LoVo (cell line): ENCODE results near the gene GRB10.
"Not testable (repeated sequence)": the region's sequence is repeated elsewhere in the genome, so short reads cannot be mapped to it uniquely, and the experiment has no call there.

Experiments
- DNase-seq: peaks from one replicate; pipeline ENCODE4 v3.0.0-alpha.2; 2016; ENCODE audit warnings: low spot score

The GRB10 gene

DNA sequence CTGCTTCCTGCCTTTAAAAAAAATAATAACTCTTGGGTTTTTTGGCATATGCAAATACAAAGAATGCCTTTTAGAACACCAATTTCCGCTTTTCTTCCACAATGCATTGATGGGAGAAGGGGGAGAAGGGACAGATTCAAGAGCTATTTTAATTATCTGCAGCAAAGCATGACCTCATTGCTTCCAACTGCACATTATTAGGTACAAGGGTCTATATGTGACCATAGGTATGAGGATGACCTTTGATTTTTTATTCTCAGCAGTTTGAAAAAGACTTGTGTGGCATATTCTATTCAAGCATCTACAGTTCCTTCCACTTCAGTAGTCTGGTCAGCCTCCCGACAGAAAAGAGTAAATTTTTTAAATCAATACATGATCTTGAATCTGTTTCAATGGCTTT is 39.7 kb downstream of the GRB10 start:
- DNase-seq, result no peak

DNA sequence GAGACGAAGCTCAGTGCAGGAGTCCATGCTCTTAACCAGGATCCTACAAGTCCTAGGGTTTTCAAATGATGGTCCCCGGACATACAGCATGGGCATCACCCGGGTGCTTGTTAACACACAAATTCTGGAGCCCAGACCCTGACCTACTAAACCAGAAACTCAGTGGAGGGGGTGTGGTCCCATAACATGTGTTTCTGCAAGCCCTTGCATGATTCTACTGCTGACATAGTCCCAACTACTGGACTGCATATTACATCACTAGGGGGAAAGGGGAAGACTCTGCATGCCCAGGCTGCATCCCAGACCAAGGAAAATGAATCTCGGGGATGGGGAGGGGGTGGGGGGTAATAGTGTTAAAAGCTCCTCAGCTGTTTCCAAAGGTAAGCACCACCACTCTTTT is 40.3 kb downstream of the GRB10 start:
- DNase-seq, result no peak

DNA sequence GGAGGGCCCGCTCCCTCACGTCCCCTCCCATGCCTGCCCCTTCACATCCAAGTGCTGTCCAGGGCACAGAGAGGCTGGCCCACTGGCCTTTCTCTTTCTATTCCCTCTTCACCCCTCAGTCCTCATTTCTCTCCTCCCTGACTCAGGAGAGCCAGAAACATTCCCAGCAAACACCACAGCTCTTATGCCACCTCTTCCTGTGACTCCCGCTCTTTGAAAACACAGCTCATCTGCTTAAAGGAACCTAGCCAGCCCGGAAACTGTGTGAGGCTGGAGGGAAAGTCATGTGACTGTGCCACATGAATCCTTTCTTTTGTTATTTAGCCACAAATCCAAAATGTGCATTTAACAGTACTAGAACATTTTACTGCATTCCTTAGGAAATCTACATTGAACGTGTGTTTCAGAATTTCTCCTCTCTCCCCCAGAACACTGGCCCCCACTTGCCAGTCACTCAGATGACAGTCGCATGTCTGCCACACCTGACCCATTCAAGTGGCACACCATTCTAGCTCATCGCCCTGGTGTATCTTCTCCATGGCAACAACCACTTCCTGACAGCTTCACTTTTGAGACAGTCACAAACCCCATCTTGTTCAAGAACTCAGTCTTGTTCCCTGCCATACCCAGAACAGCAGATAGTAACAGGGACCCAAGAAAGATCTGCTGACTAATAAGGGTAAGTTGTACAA is 42.8 kb downstream of the GRB10 start:
- no peak for DNase-seq

DNA sequence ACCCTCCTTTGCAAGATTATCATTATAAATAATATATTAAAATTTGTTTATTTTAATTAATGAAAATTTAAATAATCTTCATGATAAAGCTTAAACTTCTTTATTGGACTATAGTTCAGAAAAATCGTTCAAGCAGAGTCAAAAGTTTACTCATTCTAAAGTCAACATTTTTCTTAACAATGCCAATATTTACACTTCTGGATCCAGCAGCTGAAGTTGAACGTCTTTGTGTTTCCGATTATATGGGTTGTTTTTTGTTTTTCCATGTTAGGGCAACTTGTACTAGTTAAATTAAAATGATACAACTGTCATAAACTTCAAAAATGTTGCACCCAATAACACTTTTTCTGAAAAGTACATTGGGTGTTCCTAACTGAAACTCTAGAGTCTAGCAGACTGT is 43.8 kb downstream of the GRB10 start:
- no peak for DNase-seq

DNA sequence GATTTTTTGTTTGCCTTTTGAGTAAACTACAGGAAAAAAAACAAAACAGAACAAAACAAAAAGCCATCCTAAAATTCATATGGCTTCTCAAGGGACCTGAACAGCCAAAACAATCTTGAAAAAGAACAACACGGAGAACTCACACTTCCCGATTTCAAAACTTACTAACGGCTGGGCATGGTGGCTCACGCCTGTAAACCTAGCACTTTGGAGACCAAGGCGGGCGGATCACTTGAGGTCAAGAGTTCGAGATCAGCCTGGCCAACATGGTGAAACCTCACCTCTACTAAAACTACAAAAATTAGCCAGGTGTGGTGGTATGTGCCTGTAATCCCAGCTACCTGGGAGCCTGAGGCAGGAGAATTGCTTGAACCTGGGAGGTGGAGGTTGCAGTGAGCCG is 46.9 kb downstream of the GRB10 start:
- DNase-seq, result not testable (repeated sequence)

DNA sequence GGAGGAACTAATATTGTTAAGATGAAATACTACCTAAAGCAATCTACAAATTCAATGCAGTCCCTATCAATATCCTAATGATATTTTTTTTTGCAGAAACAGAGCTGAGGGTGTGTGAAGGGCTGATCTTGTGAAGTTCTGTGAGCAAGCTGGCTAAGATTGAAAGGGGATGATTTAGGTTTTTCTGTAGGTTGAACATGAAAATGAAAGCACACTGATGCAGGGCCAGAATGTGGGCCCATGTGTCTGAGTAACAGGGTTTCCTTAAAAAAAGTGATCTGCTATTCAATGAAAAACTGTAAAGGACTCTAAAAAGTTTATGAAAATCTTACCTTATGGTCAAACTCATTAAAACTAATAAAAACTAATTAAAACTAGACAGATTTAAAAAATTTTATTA is 47.4 kb downstream of the GRB10 start:
- no peak for DNase-seq

DNA sequence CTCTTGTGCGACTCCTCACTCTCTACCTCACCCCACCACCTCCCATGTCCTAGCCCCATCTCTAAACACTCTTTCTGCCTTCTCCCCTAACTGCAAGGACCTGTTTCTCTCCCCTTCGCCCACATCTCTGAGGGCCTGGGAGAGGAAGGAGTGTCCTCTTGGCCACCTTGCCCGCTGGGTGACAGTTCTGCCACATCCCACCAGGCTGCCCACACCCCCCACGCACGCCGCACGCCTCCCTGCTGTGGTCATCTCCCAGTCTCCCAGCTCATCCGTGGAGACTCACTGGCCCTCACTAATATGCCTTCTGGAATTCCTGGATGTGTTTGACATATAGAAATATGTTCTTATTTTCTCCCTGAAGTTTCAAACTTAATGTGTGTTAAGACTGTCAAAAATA is 48.5 kb downstream of the GRB10 start:
- no peak for DNase-seq

DNA sequence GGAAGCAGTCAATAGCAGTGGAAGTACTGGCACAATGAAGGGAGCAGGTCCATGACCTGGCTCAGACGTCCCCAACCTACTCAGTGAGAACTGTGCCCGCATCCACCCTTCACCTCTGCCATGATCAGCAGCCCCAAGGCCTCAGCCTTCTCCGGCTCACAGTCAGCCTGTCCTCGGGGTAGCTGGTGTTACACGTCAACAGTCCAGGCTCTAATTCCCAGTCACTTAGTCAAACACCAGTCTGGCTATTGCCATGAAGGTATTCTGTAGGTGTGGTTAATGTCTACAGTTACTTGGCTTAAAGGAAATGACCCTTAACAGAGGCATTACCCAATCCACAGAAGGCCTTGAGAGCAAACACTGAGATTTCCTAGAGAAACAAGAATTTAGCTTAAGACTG is 49.1 kb downstream of the GRB10 start:
- no peak for DNase-seq

DNA sequence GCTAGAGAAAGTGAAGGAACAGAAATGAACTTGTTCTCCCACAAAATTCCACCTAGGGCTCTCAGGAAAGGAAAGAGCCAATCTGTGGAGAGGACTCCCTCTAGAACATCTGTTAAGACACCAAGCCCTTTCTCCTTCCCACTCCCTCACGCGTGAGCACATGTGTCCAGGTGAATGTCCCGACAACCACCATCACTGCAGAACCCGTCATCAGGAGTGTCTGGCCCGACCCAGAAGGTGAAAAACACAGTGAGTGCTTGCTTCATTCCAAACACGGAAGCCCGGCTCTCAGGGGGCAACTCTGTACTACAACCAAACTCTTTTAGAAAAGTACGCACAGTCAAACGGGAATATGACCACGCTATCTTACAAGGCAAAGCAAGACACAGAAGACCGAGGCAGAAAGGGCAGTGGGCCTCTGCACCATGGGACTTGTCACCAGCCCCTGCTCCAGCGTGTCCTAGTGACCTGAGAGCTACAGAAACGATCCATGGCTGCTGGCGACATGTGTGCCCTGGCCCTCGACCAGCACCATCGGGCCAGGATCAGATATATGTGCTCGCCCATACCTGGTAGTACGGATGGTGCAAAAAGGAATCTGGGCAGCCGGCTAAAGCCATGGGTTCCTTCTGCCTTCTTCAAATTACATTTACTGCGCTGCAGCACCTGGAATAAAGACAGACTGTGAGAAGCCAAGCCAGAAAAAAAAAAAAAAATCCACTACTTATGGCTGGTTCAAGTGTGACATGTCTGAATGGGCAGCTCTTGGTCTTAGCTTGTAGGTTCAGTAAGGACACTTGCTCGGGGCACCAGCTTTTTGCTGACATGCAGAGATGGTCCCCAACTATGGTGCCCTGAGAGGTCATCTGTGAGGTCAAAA is 50.8 kb downstream of the GRB10 start:
- no peak for DNase-seq

DNA sequence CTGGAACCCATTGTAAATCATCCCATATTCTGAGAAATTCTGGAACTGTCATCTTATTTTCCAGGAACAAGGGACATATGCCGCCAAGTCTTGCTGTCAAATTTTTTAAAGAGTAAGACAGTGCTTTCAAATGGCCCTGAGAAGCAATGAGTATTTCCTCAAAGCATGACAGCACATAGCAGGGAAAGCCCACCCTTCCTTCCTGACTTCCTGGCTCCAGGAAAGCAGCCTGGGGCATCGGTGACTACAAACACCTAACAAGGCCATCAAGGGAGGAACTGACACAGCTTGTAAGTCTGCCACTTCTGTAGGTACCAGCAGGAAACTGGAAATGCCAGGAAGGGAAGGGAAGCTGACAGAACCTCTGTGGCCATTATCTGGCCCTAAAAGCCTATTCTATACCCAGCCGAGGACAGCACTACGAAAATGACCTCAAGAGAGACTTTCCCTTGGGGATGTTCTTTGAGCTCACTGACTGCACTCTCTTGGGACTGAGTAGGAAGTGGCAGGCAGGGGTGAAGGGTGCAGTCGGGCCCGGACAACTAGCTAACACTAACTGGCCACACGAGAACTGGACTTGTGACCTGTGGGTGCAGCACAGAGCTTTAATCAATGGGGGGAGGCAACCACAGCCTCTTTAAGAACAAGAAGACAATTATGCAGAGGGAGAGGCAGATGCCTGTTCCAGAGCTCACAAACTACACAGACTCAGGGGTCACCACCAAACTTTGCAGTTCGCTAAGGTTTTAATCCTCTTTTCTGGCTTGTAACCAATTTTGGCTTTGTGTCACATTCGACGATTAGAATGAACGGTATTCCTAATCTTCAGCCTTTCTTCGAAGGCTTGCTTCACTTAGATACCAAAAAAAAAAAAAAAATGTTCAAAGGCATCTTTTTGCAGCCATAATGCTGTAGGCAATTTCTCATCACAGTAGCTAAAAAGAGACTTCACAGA is 52.0 kb downstream of the GRB10 start:
- no peak for DNase-seq

DNA sequence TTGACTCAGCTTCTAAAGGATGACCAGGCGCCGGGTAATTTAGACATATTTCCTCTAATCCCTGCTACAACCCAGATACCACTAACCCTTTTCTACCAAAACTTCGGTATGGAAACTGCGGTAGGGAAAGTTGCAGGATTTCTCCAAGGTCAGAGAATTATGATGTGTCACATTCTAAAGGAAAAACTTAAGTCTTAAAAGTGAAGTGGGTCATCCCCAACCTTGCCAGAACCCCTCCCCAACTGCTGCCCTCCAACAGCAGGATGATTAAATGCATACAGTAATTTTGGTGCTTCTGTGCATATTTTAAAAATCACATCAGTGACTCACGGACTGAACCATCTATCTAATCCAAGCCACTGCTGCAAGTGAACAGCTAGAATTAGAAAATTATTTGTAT is 52.7 kb downstream of the GRB10 start:
- no peak for DNase-seq

DNA sequence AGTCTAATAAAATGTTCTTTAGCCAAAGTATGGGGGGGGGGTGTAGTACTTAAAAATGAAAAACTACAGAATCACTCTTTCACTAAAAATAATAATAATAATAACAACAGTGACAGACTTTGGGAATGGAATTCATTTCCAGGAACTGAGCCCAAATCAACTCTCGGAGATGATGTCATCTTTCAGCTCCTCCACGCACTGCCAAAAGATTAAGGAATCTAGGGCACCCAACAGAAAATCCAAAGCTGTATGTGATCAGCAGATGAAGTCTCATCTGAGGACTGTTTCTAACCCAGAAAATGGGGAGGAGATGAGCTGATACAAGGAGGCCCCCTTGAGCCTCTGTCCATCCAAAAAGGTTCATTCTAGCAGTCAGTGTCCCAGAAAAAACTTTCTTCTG is 54.5 kb downstream of the GRB10 start:
- DNase-seq, result no peak

DNA sequence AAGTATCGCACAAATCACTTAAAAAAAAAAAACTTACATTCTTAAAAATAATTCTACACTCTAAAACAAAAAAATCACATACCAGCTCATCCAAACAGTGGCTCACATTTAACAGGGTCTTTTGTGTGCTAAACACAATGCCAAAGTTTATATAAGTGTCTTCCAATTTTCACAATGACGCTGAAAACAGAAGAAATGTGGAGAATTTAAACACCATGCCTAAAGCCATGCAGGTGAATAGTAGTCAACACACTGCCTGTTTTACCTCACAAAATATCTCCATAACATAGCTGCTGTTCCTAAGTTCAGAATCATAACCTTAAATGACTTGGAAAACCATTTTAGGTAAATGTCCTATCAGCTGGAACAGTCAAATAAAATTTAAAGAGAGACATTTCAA is 55.0 kb downstream of the GRB10 start:
- DNase-seq, result no peak

DNA sequence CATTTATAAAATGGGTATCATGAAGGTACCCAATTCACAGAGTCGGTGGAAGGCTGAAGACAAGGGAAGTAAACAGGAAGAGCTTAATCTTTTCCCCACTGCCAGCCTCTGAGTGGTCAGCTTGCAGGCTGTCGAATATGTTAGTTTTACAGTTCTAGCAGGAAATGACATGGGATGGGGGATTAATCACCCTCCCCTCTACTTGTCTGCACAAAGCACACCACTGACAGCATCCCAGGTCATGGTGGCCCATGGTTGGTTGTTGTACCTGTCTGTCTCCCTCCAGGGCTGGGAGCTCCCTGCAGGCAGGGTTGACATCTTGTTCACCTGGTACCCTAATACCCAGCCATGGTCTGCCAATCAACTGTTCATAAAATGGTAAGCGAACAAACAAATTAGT is 55.6 kb downstream of the GRB10 start:
- DNase-seq, result no peak

DNA sequence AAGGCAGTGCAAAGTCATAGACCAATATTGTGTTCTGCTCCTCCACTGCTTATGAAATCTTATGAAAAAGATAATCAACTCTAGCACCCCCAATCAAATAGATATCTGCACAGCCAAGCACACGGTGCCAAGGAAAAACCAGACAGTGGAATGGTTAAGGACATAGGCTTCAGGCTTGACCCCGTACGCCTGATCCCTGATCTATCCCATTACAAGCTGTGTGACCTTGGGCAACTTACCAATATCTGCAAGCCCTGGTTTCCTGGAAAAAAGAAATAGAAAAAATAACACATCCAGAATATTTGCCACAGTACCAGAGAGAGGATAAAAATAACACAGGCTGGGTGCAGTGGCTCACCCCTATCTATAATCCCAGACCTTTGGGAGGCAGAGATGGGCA is 56.9 kb downstream of the GRB10 start:
- DNase-seq, result no peak

DNA sequence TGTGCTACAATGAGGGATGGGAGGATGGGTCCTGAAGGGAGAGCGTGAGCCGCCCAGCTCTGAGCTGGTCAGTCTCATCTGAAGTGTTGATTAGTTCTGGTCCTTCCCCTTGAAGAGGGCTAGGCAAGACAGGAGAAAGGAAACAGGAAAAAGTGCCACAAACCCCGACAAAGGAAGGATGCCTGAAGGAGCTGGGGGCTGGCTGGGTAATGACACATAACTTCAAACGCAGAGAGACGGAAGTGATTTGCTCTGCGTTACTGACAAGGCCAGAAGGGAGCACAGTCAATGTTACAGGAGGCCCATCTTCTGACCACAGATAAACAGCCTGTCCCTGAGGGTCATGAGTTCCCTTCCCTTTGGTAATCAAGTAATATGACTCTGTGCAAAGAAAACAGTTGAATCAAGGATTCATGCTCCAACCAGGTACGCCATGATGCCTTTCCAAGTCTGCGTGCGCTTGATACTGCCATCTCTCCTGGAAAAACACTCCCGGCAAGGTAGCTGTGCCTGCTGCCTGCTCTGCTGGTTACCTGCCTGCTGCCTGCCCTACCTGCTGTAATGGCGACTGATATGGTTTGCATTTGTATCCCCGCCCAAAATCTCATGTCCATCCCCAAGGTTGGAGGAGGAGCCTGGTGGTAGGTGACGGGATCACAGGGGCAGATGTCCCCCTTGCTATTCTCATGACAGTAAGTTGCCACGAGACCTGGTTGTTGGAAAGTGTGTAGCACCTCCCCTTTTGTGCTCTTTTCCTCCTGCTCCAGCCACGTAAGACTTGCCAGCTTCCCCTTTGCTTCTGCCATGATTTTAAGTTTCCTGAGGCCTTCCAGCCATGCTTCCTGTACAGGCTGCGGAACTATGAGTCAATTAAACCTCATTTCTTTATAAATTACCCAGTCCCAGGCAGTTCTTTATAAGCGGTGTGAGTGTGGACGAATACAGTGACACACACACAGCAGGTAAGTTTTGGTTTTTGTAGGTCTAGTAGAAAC is 57.9 kb downstream of the GRB10 start:
- no peak for DNase-seq

DNA sequence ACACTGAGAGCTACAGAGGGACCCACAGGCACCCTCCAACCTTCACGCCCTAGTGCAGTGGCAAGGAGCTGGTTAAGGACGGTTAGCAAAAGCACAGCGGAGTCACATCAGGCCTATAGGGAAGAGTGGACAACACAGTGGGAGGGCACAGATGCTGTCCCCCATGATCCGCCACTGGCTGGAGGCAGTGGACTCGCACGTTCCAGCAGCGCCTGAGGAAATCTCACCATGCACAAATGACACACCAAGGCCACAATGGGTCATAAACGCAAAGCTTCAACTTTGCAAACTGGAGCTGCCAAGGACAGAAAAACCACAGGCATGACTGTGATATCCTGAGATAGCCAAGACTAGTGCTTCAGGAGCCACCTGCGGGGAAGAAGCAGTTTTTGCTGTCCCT is 58.8 kb downstream of the GRB10 start:
- no peak for DNase-seq

DNA sequence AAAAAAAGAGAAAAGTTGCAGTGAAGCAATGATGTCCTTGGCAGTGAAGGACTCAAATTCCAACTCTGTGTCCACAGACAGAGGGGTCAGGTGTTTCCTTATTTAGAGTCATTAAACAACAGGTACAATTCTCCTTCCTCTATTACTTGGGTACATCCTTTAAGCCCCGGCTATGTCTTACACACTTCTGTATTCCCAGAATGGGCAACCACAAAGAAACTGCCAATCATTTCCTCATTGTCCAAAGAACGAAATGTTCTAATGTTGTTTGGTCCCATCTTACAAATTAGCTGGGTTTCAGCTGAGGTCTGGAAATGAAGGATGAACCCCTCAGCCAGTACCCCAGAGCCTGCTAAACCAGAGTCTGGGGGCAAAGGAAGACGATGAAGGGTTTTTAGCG is 59.5 kb downstream of the GRB10 start:
- no peak for DNase-seq

DNA sequence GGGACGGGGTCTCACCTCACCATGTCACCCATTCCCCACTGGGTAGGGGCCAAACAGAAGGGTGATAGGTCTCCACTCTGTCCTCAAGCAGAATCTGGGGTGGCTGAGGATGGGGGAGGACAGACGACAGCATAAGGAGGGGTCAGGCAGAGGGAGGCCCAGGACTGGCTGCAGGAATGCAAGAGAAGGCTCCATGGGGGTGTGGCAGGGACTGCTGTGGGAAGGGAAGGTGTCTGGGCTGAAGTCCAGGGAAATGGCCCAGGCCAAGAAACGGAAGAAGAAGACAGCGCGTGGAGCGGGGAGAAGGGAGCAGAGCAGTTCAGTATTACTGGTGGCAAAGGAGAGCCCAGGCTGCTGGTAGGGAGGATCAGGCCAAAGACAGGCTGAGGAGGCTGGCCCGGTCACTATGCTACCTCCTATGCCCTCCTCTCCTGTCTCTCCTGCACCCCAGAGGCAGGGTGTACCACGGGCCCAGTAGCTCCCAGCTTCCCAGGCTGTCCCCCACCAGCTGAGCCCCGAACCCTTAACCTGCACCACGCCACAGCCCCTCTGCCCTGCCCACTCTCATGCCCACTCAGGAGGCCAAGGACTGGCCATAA is 60.9 kb downstream of the GRB10 start:
- DNase-seq, result no peak

DNA sequence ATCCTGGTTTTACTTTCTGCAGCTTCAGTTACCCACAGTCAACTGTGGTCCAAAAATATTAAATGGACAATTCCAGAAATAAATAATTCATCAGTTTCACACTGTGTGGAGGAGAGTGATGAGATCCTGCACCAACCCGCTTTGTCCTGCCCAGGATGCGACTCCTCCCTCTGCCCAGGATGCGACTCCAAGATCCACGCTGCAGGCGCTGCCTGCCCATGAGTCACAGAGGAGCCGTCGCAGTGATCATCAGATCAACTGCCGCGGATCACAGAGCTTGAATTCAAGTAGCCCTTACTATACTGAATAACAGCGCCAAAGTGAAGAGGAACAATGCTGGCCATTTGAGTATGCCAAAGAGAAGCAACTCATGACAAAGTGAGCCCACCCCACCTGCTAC is 61.5 kb downstream of the GRB10 start:
- DNase-seq, result no peak

DNA sequence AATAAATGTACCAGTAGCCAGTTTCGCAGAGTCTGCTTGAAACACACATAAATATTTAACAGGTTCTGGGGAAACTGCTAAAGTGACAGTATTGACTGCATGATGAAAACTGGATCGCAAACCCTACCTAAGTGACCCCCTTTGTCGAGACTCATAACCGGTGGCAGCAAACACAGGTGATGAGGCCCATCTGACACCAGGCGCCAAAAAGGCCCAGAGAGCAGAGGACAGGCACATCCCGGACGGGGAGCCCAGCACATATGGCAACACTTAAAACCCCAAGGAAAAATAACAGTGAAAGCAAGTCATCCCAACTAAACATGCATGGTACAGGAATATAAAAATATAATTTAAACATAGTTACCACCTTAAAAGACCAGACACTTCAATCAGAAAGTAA is 62.4 kb downstream of the GRB10 start:
- DNase-seq, result no peak
